PC-3 (cell line): Measurements from ENCODE around the gene MNT. TPM values are rescaled to one million over a fixed set of nuclear protein-coding genes. Genes with fewer than 3 reads are reported as not detected.
"Not testable (repeated sequence)": the region's sequence is repeated elsewhere in the genome, so short reads cannot be mapped to it uniquely, and the experiment has no call there.

ENCODE experiments used
- ATAC-seq: fragments of 200-7000 bp; cut with Tn5 transposase; 2 replicates; pipeline ENCODE4 v1.9.1; 2020; ENCODE audit warnings: mild to moderate bottlenecking, moderate library complexity
- BruUV-seq: library from RNA; stranded (reverse); fragments of 400-500 nt; replicated peaks from 2 replicates; lab custom pipeline; 2021; lab: Mats Ljungman, UMichigan
- CTCF ChIA-PET: fragments of 300-600 bp; sonication (Branson Sonifier 250); formaldehyde crosslinking; loops from one replicate; lab custom pipeline; 2022; ENCODE audit warnings: antibody characterized with exemption; lab: Charles Lee
- POLR2A ChIA-PET: fragments of 300-600 bp; sonication (Branson Sonifier 250); formaldehyde crosslinking; loops from one replicate; lab custom pipeline; 2022; ENCODE audit warnings: antibody characterized with exemption; ENCODE audit not compliant: unreplicated experiment; lab: Charles Lee
- DNase-seq: peaks from one replicate; pipeline ENCODE4 v3.0.0-alpha.2; 2015
- H2AFZ ChIP-seq: fragments of 300-600 bp; sonication (generic); 2 replicates; pipeline ENCODE4 v1.6.0; 2016; ENCODE audit warnings: antibody characterized with exemption, low read length
- H3F3A ChIP-seq: fragments of 300-600 bp; sonication (generic); one replicate; pipeline ENCODE4 v1.6.0; 2017; ENCODE audit warnings: antibody characterized with exemption, low read length, control low read depth, mild to moderate bottlenecking; ENCODE audit not compliant: unreplicated experiment
- H3K27ac ChIP-seq: fragments of 300-600 bp; sonication (generic); 2 replicates; pipeline ENCODE4 v1.5.1; 2016; ENCODE audit warnings: mild to moderate bottlenecking, low read length
- H3K27me3 ChIP-seq: fragments of 300-600 bp; sonication (generic); 2 replicates; pipeline ENCODE4 v1.6.1; 2016; ENCODE audit warnings: low read length, mixed read lengths
- H3K36me3 ChIP-seq: fragments of 300-600 bp; sonication (generic); 2 replicates; pipeline ENCODE4 v1.6.1; 2016; ENCODE audit warnings: low read depth, mixed run types, low read length, mixed read lengths
- H3K4me1 ChIP-seq: fragments of 300-600 bp; sonication (generic); 2 replicates; pipeline ENCODE4 v1.5.1; 2016; ENCODE audit warnings: low read length; ENCODE audit not compliant: insufficient read depth
- H3K4me2 ChIP-seq: fragments of 300-600 bp; sonication (generic); 2 replicates; pipeline ENCODE4 v1.6.0; 2016; ENCODE audit warnings: low read length
- H3K4me3 ChIP-seq: fragments of 300-600 bp; sonication (generic); 2 replicates; pipeline ENCODE4 v1.5.1; 2016; ENCODE audit warnings: mild to moderate bottlenecking, low read length, mixed read lengths
- H3K79me2 ChIP-seq: fragments of 300-600 bp; sonication (generic); 2 replicates; pipeline ENCODE4 v1.6.1; 2017; ENCODE audit warnings: low read length, mixed read lengths
- H3K9ac ChIP-seq: fragments of 300-600 bp; sonication (generic); 2 replicates; pipeline ENCODE4 v1.6.0; 2016; ENCODE audit warnings: mild to moderate bottlenecking, low read length
- H3K9me2 ChIP-seq: fragments of 300-600 bp; sonication (generic); replicated peaks from 2 replicates; pipeline ENCODE4 v1.6.1; 2016; ENCODE audit warnings: mixed run types, low read length, mixed read lengths
- H3K9me3 ChIP-seq: fragments of 300-600 bp; sonication (generic); 2 replicates; pipeline ENCODE4 v1.6.1; 2016; ENCODE audit warnings: low read length, mixed read lengths
- H4K20me1 ChIP-seq: fragments of 300-600 bp; sonication (generic); 2 replicates; pipeline ENCODE4 v1.6.1; 2016; ENCODE audit warnings: low read length, mixed read lengths
- EZH2 ChIP-seq: fragments of 300-600 bp; sonication (generic); IDR thresholded peaks from one replicate; pipeline ENCODE4 v1.6.1; 2017; ENCODE audit warnings: antibody characterized with exemption, mild to moderate bottlenecking, low read length; ENCODE audit not compliant: unreplicated experiment
- EZH2phosphoT487 ChIP-seq: fragments of 300-600 bp; sonication (generic); IDR thresholded peaks from 2 replicates; pipeline ENCODE4 v1.6.1; 2018; ENCODE audit warnings: mild to moderate bottlenecking, antibody characterized with exemption, low read length, borderline replicate concordance
- intact Hi-C: fragments of 100-400 bp; cut with micrococcal nuclease; formaldehyde crosslinking; loops from 2 replicates; pipeline ENCODE4 v1.9.0; 2023
- total RNA-seq: library from RNA; depleted of rRNA; stranded (reverse); fragments of >200 nt; gene quantifications from 2 replicates; pipeline ENCODE4 v1.2.3, GENCODE V29; 2014
- TF ChIP-seq, protein P1 (sequence below): fragments of 300-600 bp; sonication (generic); conservative IDR thresholded peaks from 2 replicates; pipeline ENCODE4 v1.5.1; 2017; ENCODE audit warnings: antibody characterized with exemption, low read depth, mild to moderate bottlenecking, low read length

Gene MNT
- total RNA-seq, 1 experiment from 2014 or later = 19.1 TPM

- Histone ChIP-seq H4K20me1 (no peaks in the 10 kb centered on the region), H3K9me2 (no peaks in the 10 kb centered on the region), H2AFZ (no peak overlapping the region), H3K9ac (no peak overlapping the region), H3F3A (no peaks in the 10 kb centered on the region), H3K36me3 (no peaks in the 10 kb centered on the region), H3K4me1 (no peaks in the 10 kb centered on the region), H3K27me3 (no peaks in the 10 kb centered on the region), H3K4me2 (no peak overlapping the region), H3K27ac (no peak overlapping the region), H3K79me2 (no peaks in the 10 kb centered on the region), H3K4me3 (no peak overlapping the region), H3K9me3 (no peaks in the 10 kb centered on the region)
- CTCF ChIA-PET = no interaction called here
- ATAC-seq (no peak), DNase-seq (no peak)
- intact Hi-C loops = no loop called here
- BruUV-seq = no TSS peak
- TF ChIP-seq, protein P1, sequence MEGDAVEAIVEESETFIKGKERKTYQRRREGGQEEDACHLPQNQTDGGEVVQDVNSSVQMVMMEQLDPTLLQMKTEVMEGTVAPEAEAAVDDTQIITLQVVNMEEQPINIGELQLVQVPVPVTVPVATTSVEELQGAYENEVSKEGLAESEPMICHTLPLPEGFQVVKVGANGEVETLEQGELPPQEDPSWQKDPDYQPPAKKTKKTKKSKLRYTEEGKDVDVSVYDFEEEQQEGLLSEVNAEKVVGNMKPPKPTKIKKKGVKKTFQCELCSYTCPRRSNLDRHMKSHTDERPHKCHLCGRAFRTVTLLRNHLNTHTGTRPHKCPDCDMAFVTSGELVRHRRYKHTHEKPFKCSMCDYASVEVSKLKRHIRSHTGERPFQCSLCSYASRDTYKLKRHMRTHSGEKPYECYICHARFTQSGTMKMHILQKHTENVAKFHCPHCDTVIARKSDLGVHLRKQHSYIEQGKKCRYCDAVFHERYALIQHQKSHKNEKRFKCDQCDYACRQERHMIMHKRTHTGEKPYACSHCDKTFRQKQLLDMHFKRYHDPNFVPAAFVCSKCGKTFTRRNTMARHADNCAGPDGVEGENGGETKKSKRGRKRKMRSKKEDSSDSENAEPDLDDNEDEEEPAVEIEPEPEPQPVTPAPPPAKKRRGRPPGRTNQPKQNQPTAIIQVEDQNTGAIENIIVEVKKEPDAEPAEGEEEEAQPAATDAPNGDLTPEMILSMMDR = no peak
- TF ChIP-seq EZH2phosphoT487 = no peak
- no peak for TF ChIP-seq EZH2
- POLR2A ChIA-PET = no interaction called here
Observed at GRCh38 chr17:2449486-2449885, 48.6 kb upstream of the MNT start.

- BruUV-seq, H3F3A ChIP-seq, POLR2A ChIA-PET, H3K4me1 ChIP-seq, ATAC-seq, H3K9me3 ChIP-seq, DNase-seq, H3K27ac ChIP-seq, intact Hi-C loops, H3K79me2 ChIP-seq, H3K9me2 ChIP-seq, H3K4me2 ChIP-seq, CTCF ChIA-PET, H3K36me3 ChIP-seq, H3K4me3 ChIP-seq, H4K20me1 ChIP-seq, H2AFZ ChIP-seq, H3K9ac ChIP-seq, H3K27me3 ChIP-seq: not testable (repeated sequence)
Observed at GRCh38 chr17:2447479-2447878, 46.6 kb upstream of the MNT start.

DNA sequence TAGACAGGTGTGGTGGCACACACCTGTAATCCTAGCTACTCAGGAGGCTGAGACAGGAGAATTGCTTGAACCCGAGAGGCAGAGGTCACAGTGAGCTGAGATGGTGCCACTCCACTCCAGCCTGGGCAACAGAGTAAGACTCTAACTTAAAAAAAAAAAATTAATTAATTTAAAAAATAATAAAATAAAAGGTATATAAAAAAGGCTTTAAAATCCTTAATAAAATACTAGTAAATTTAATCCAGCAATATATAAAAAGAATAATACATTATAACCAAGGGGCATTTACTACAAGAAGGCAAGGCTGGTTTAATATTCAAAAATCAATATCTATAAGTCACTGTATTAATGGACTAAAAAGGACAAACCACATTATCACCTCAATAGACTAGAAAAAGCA is 44.8 kb upstream of the MNT start:
- Histone ChIP-seq H3F3A (no peaks in the 10 kb centered on the region), H3K9me2 (no peaks in the 10 kb centered on the region), H3K9ac (no peak overlapping the region), H3K4me1 (no peaks in the 10 kb centered on the region), H3K36me3 (no peaks in the 10 kb centered on the region), H4K20me1 (no peaks in the 10 kb centered on the region), H3K9me3 (no peaks in the 10 kb centered on the region), H3K27ac (no peak overlapping the region), H2AFZ (no peak overlapping the region), H3K27me3 (no peaks in the 10 kb centered on the region), H3K4me3 (no peak overlapping the region), H3K79me2 (no peaks in the 10 kb centered on the region), H3K4me2 (no peak overlapping the region)
- BruUV-seq = no TSS peak
- ChIA-PET POLR2A (no interaction called here), CTCF (no interaction called here)
- DNase-seq = no peak
- TF ChIP-seq EZH2phosphoT487 (no peak), EZH2 (no peak)
- TF ChIP-seq, protein P1 = no peak
- intact Hi-C loops = no loop called here
- ATAC-seq = no peak
